ENCODE measurements around the gene PODN. TPM values are rescaled to one million over a fixed set of nuclear protein-coding genes. Genes with fewer than 3 reads are reported as not detected.

Gene PODN
- polyA plus RNA-seq, 3 donors from 2014 or later = 1.7 to 4.3 (median 2.9) TPM

GRCh38 chr1:53082826-53083455 lies 20.9 kb downstream of the PODN start:
- DNase-seq = no peak
- Mint-ChIP-seq H3K36me3 (no peaks in the 10 kb centered on the region), H3K27ac (peak overlapping the region in 4 of 6 donors; percentile 52 to 77 (median 61)), H3K9me3 (no peaks in the 10 kb centered on the region), H3K4me1 (peaks cover 22 to 29% of the 10 kb centered on the region in 2 donors), H3K27me3 (ENCODE audit: low read depth in 3 of 3) (peaks cover 3 to 8% (median 3%) of the 10 kb centered on the region in 3 donors), H3K4me3 (peak overlapping the region in 3 of 5 donors; percentile 7 to 47 (median 28))

- Mint-ChIP-seq H3K36me3 (no peaks in the 10 kb centered on the region), H3K9me3 (no peaks in the 10 kb centered on the region), H3K27me3 (ENCODE audit: low read depth in 3 of 3) (peaks cover 3 to 8% (median 3%) of the 10 kb centered on the region in 3 donors), H3K4me1 (peaks cover 22 to 33% of the 10 kb centered on the region in 2 donors), H3K4me3 (peak overlapping the region; percentile 28 to 76 (median 57)), H3K27ac (peak overlapping the region in 5 of 6 donors; percentile 52 to 90 (median 82))
- DNase-seq = no peak
Observed at GRCh38 chr1:53083636-53084588, 21.9 kb downstream of the PODN start.

GRCh38 chr1:53084589-53084971 lies 22.6 kb downstream of the PODN start:
- Mint-ChIP-seq H3K4me3 (peak overlapping the region; percentile 19 to 76 (median 57)), H3K36me3 (no peaks in the 10 kb centered on the region), H3K9me3 (no peaks in the 10 kb centered on the region), H3K27me3 (ENCODE audit: low read depth in 3 of 3) (peaks cover 3 to 8% (median 3%) of the 10 kb centered on the region in 3 donors), H3K27ac (peak overlapping the region in 5 of 6 donors; percentile 2 to 90 (median 75)), H3K4me1 (peaks cover 22 to 33% of the 10 kb centered on the region in 2 donors)
- peak; percentile 56 to 80 (median 61) for DNase-seq

DNA sequence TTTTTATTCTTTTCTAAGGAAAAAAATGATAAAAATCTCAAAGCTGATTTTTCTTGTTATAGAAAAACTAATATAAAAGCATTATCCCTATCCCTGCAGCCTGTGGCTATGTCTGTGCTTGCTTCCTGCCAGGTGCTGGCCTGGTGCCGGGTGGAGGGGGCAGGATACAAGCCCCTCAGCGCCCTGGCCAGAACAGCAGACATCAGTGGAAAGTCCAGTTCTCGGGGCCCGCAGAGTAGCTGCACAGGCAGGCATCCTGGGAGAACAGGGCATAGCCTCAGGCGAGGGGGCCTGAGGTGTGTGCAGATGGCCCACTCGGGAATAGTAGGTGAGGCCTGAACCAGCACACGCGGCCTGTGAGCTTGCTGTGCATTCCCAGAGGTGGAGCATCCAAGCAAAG lies 23.4 kb downstream of the PODN start:
- Mint-ChIP-seq H3K36me3 (no peaks in the 10 kb centered on the region), H3K27me3 (ENCODE audit: low read depth in 3 of 3) (peaks cover 3 to 8% (median 3%) of the 10 kb centered on the region in 3 donors), H3K27ac (peak overlapping the region in 1 of 6 donors; percentile 40), H3K9me3 (no peaks in the 10 kb centered on the region), H3K4me1 (peaks cover 22 to 33% of the 10 kb centered on the region in 2 donors), H3K4me3 (no peak overlapping the region)
- DNase-seq = no peak

DNA sequence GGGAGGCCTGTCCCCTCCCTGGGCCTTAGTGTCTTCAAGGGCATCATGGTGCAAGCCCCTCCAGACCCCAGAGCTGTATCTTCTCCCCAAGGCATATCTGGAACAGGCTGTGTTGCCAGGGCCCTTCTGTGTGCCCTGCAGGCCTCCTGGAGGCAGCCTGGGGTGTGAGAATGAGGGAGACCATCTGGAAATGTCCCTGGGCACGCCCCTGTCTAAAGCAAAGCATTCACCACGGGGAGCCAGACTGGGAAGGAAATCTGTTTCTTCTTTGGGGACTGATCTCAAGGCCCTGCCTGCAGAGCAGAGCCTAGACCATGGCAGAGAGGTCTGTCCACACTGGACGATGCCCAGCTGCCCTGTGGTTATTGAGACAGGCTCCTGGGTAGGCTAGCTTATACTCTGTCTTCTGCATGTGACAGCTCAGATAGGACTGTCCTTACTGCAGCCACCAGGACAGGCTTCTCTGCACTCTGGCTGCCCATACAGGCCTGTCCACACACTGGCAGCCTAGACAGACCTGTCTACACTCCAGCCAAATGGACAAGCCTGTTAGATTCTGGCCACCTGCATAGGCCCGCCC lies 24.6 kb downstream of the PODN start:
- no peaks in the 10 kb centered on the region for H3K9me3 Mint-ChIP-seq
- DNase-seq = no peak
- H3K27ac Mint-ChIP-seq = peak overlapping the region in 2 of 6 donors; percentile 30 to 67
- H3K4me3 Mint-ChIP-seq = no peak overlapping the region
- peaks cover 22 to 36% of the 10 kb centered on the region in 2 donors for H3K4me1 Mint-ChIP-seq
- no peaks in the 10 kb centered on the region for H3K36me3 Mint-ChIP-seq
- peaks cover 3 to 8% (median 3%) of the 10 kb centered on the region in 3 donors for H3K27me3 Mint-ChIP-seq (ENCODE audit: low read depth in 3 of 3)

- Mint-ChIP-seq H3K4me1 (peaks cover 22 to 35% of the 10 kb centered on the region in 2 donors), H3K27ac (peak overlapping the region in 1 of 6 donors; percentile 18), H3K36me3 (no peaks in the 10 kb centered on the region), H3K27me3 (ENCODE audit: low read depth in 3 of 3) (peaks cover 3 to 8% (median 3%) of the 10 kb centered on the region in 3 donors), H3K4me3 (peak overlapping the region in 2 of 5 donors; percentile 56 to 57), H3K9me3 (no peaks in the 10 kb centered on the region)
- DNase-seq = no peak
Observed at GRCh38 chr1:53087332-53088285, 25.6 kb downstream of the PODN start.

GRCh38 chr1:53088616-53089300 lies 26.7 kb downstream of the PODN start:
- H3K4me1 Mint-ChIP-seq = peaks cover 10 to 23% of the 10 kb centered on the region in 2 donors
- H3K36me3 Mint-ChIP-seq = no peaks in the 10 kb centered on the region
- H3K9me3 Mint-ChIP-seq = no peaks in the 10 kb centered on the region
- H3K4me3 Mint-ChIP-seq = peak overlapping the region in 3 of 5 donors; percentile 50 to 77 (median 57)
- no peak for DNase-seq
- peak overlapping the region in 4 of 6 donors; percentile 10 to 55 (median 29) for H3K27ac Mint-ChIP-seq
- H3K27me3 Mint-ChIP-seq (ENCODE audit: low read depth in 3 of 3) = peaks cover 0 to 7% (median 3%) of the 10 kb centered on the region in 3 donors

- Mint-ChIP-seq H3K27me3 (ENCODE audit: low read depth in 3 of 3) (peaks cover 0 to 5% (median 3%) of the 10 kb centered on the region in 3 donors), H3K4me3 (peak overlapping the region in 4 of 5 donors; percentile 45 to 77 (median 50)), H3K27ac (peak overlapping the region in 3 of 6 donors; percentile 10 to 60 (median 34)), H3K9me3 (no peaks in the 10 kb centered on the region), H3K4me1 (peaks cover 5 to 15% of the 10 kb centered on the region in 2 donors), H3K36me3 (no peaks in the 10 kb centered on the region)
- DNase-seq = no peak
Observed at GRCh38 chr1:53089478-53090226, 27.6 kb downstream of the PODN start.

DNA sequence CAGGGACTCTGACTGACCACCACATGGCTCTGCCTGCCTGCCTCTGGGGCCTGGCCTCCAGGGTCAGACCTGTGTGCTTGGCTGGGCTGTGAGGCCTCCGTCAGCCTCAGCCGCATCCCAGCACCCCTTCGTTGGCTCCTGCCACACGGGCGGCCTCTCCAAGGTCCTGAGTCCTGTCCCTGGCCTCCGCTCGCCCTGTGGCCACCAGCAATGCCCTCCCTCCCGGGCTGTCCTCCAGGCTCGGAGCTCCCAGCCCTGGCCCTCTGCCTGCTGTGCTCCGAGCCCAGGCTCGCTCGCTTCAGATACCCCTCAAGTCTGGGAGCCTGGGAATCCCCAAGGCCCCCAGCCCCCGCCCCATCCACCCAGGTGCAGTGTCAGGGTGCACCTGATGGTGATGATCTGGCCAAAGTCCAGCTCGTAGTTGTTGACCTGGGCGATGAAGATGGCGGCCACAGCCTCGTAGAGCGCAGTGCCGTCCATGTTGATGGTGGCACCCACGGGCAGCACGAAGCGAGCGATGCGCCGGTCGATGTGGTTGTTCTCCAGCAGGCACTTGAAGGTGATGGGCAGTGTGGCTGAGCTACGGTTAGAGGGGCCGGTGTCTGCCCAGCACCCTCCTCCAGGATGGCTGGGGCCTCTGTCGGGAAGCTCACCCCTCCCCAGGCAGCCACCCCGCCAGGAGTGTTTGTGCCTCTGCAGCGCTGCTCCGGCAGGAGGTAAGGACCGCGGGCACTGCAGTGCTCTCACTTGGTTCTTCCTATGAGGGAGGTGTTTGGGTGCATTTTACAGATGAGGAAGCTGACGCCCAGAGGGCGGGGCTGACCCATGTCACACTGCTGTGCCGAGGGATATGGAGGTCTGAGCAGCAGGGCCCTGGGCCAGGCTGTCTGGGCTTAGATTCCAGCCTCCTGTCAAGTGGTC lies 28.5 kb downstream of the PODN start:
- Mint-ChIP-seq H3K27me3 (ENCODE audit: low read depth in 3 of 3) (peaks cover 0 to 4% (median 0%) of the 10 kb centered on the region in 3 donors), H3K4me3 (peak overlapping the region; percentile 53 to 77 (median 67)), H3K4me1 (peaks cover 0 to 9% of the 10 kb centered on the region in 2 donors), H3K27ac (peak overlapping the region; percentile 57 to 89 (median 85)), H3K9me3 (no peaks in the 10 kb centered on the region), H3K36me3 (no peaks in the 10 kb centered on the region)
- peak; percentile 35 to 66 (median 42) for DNase-seq

- Mint-ChIP-seq H3K4me1 (peaks cover 0 to 8% of the 10 kb centered on the region in 2 donors), H3K36me3 (no peaks in the 10 kb centered on the region), H3K9me3 (no peaks in the 10 kb centered on the region), H3K27ac (peak overlapping the region in 4 of 6 donors; percentile 28 to 89 (median 70)), H3K27me3 (ENCODE audit: low read depth in 3 of 3) (peaks cover 0 to 2% (median 0%) of the 10 kb centered on the region in 3 donors), H3K4me3 (no peak overlapping the region)
- no peak for DNase-seq
Observed at GRCh38 chr1:53091841-53092645, 30.0 kb downstream of the PODN start.
